ENCODE results near the gene PHEX.
"Not testable (repeated sequence)": the region's sequence is repeated elsewhere in the genome, so short reads cannot be mapped to it uniquely, and the experiment has no call there.

Gene PHEX

GRCh38 chrX:22249371-22249770, 217.2 kb downstream of the PHEX start:
- no peak for DNase-seq

- DNase-seq = no peak
These were observed 236.6 kb downstream of the PHEX start for GRCh38 chrX:22268706-22269105.

GRCh38 chrX:22272613-22273012, 240.5 kb downstream of the PHEX start, which contains the start of gene CBLL2:
Gene CBLL2 (plus strand): TSS chrX:22272913. CDS start chrX:22272992, 79 bp downstream.
- no peak for DNase-seq

GRCh38 chrX:22273714-22274317, 241.7 kb downstream of the PHEX start:
- no peak for DNase-seq

- DNase-seq = no peak
These were observed 244.7 kb downstream of the PHEX start for GRCh38 chrX:22276781-22277180.

- DNase-seq = no peak
These were observed 246.2 kb downstream of the PHEX start for GRCh38 chrX:22278375-22278774.

GRCh38 chrX:22289209-22289608, 257.1 kb downstream of the PHEX start:
- DNase-seq = not testable (repeated sequence)

GRCh38 chrX:22296871-22297270, 264.7 kb downstream of the PHEX start:
- DNase-seq = no peak

GRCh38 chrX:22300130-22300529, 268.0 kb downstream of the PHEX start:
- DNase-seq = no peak
